K562 (cell line): Measurements from ENCODE around the gene KRT8. TPM values are rescaled to one million over a fixed set of nuclear protein-coding genes. Genes with fewer than 3 reads are reported as not detected.

Experiments used
- ATF7 ChIP-seq: fragments of 450-650 bp; IDR thresholded peaks from 2 replicates; pipeline ENCODE4 v1.7.1; 2014; ENCODE audit warnings: mild to moderate bottlenecking, moderate library complexity
- BDP1 ChIP-seq: IDR thresholded peaks from 3 replicates; pipeline ENCODE4 v1.6.1; 2011; ENCODE audit not compliant: insufficient read length, insufficient read depth
- CBFA2T3 ChIP-seq: fragments of 450-650 bp; IDR thresholded peaks from 2 replicates; pipeline ENCODE4 v1.6.1; 2017
- CC2D1A ChIP-seq: fragments of 450-650 bp; IDR thresholded peaks from 2 replicates; pipeline ENCODE4 v1.6.1; 2017; ENCODE audit warnings: mild to moderate bottlenecking
- CGGBP1 ChIP-seq: fragments of 250-450 bp; sonication (Bioruptor Pico); IDR thresholded peaks from 2 replicates; pipeline ENCODE4 v1.9.0; 2021; ENCODE audit warnings: mild to moderate bottlenecking
- GABPB1 ChIP-seq: sonication (generic); formaldehyde crosslinking; IDR thresholded peaks from 2 replicates; pipeline ENCODE4 v1.8.0; 2022; ENCODE audit warnings: mild to moderate bottlenecking, missing genetic modification reagents
- HEY1 ChIP-seq: fragments of 250-450 bp; sonication (Bioruptor Pico); IDR thresholded peaks from 2 replicates; pipeline ENCODE4 v1.5.0; 2020; ENCODE audit warnings: mild to moderate bottlenecking, moderate library complexity, borderline replicate concordance
- HNRNPLL ChIP-seq: fragments of 200-400 bp; formaldehyde crosslinking; IDR thresholded peaks from 2 replicates; pipeline ENCODE4 v1.6.1; 2017; ENCODE audit warnings: low read length, low read depth, mild to moderate bottlenecking; ENCODE audit not compliant: poor library complexity, severe bottlenecking
- LEF1 ChIP-seq: fragments of 450-650 bp; IDR thresholded peaks from 2 replicates; pipeline ENCODE4 v1.6.1; 2016; ENCODE audit warnings: mild to moderate bottlenecking
- MIER1 ChIP-seq: fragments of 450-650 bp; IDR thresholded peaks from 2 replicates; pipeline ENCODE4 v1.6.1; 2016; ENCODE audit warnings: antibody characterized with exemption, mild to moderate bottlenecking, low read depth
- MYC ChIP-seq, 2 experiments: fragments of 250-450 bp in 1 of 2; sonication (Bioruptor Pico) in 1 of 2; IDR thresholded peaks; 2 replicates each; pipeline versions ENCODE4 v1.5.1 to v1.6.1; 2012 to 2021; ENCODE audit warnings: low read depth in 2 of 2, borderline replicate concordance in 1 of 2, improper control_type of control experiment in 1 of 2, low read length in 1 of 2, mild to moderate bottlenecking in 1 of 2, moderate library complexity in 1 of 2
- NCOA6 ChIP-seq: fragments of 450-650 bp; IDR thresholded peaks from 2 replicates; pipeline ENCODE4 v1.6.1; 2017; ENCODE audit warnings: mild to moderate bottlenecking
- NCOR1 ChIP-seq: fragments of 450-650 bp; IDR thresholded peaks from 2 replicates; pipeline ENCODE4 v1.6.1; 2016; ENCODE audit warnings: mild to moderate bottlenecking, moderate library complexity
- NFE2 ChIP-seq: IDR thresholded peaks from 2 replicates; pipeline ENCODE4 v1.6.1; 2014; ENCODE audit warnings: antibody characterized with exemption, low read depth
- RBFOX2 ChIP-seq: fragments of 200-400 bp; formaldehyde crosslinking; IDR thresholded peaks from 2 replicates; pipeline ENCODE4 v1.6.1; 2017; ENCODE audit warnings: low read depth, mild to moderate bottlenecking, low read length, moderate library complexity
- RBM39 ChIP-seq: fragments of 200-400 bp; formaldehyde crosslinking; optimal IDR thresholded peaks from 2 replicates; pipeline ENCODE3; 2018; ENCODE audit warnings: low read depth, low read length
- RNF2 ChIP-seq: sonication (generic); IDR thresholded peaks from 2 replicates; pipeline ENCODE4 v1.6.1; 2016
- SAP30 ChIP-seq: fragments of 200-600 bp; sonication (generic); IDR thresholded peaks from 2 replicates; pipeline ENCODE4 v1.6.1; 2012; ENCODE audit warnings: borderline replicate concordance, low read depth, mild to moderate bottlenecking, moderate library complexity, low read length, control low read depth, inconsistent platforms; ENCODE audit not compliant: insufficient read depth, poor library complexity, severe bottlenecking
- SMAD3 ChIP-seq: fragments of 450-650 bp; formaldehyde crosslinking; conservative IDR thresholded peaks from 2 replicates; pipeline ENCODE4 v1.4.0; 2020; ENCODE audit warnings: mild to moderate bottlenecking
- SP1 ChIP-seq: sonication (generic); formaldehyde crosslinking; IDR thresholded peaks from 2 replicates; pipeline ENCODE4 v1.8.1; 2022; ENCODE audit warnings: mild to moderate bottlenecking, missing genetic modification reagents
- TCF7 ChIP-seq: sonication (generic); IDR thresholded peaks from 2 replicates; pipeline ENCODE4 v1.6.1; 2016; ENCODE audit warnings: antibody characterized with exemption, borderline replicate concordance
- TEAD4 ChIP-seq, 2 experiments: sonication (generic) in 1 of 2; formaldehyde crosslinking in 1 of 2; IDR thresholded peaks; 2 replicates each; pipeline versions ENCODE4 v1.6.1 to v1.8.0; 2012 to 2022; ENCODE audit warnings: borderline replicate concordance in 1 of 2, inconsistent platforms in 1 of 2, low read length in 1 of 2, mild to moderate bottlenecking in 1 of 2, missing genetic modification reagents in 1 of 2
- THRB ChIP-seq: fragments of 450-650 bp; formaldehyde crosslinking; conservative IDR thresholded peaks from 2 replicates; pipeline ENCODE4 v1.4.0; 2022; ENCODE audit warnings: mild to moderate bottlenecking, missing genetic modification characterization
- ZBTB1 ChIP-seq: sonication (generic); formaldehyde crosslinking; IDR thresholded peaks from 2 replicates; pipeline ENCODE4 v1.8.1; 2023; ENCODE audit warnings: missing genetic modification reagents, low read depth, mild to moderate bottlenecking, borderline replicate concordance
- ZC3H4 ChIP-seq: sonication (generic); formaldehyde crosslinking; IDR thresholded peaks from 2 replicates; pipeline ENCODE4 v1.9.0; 2021; ENCODE audit warnings: missing genetic modification reagents, borderline replicate concordance
- ZNF143 ChIP-seq: sonication (generic); formaldehyde crosslinking; IDR thresholded peaks from 2 replicates; pipeline ENCODE4 v1.9.0; 2022; ENCODE audit warnings: mild to moderate bottlenecking, missing genetic modification reagents
- ZNF263 ChIP-seq: sonication (generic); formaldehyde crosslinking; IDR thresholded peaks from 2 replicates; pipeline ENCODE4 v1.8.0; 2022; ENCODE audit warnings: mild to moderate bottlenecking, missing genetic modification reagents, borderline replicate concordance
- polyA plus RNA-seq, 8 experiments: library from polyadenylated mRNA; depleted of rRNA in 4 of 8; stranded (reverse) in 5 of 8; unstranded in 3 of 8; fragments of >200 nt; fragmentation: Nextera tagmentation in 2 of 8; fragmentation: Illumina TruSeq in 1 of 8; extraction: Ambion mirVana in 2 of 8; extraction: Trizol in 1 of 8; gene quantifications; 2 replicates each; pipeline versions ENCODE4 v1.2.1 to v1.2.3, GENCODE V29; 2011 to 2014; ENCODE audit warnings: inconsistent platforms in 1 of 8, missing spikeins in 1 of 8
- total RNA-seq, 7 experiments: library from RNA; depleted of rRNA in 6 of 7; stranded (reverse); fragments of >200 nt in 6 of 7; fragmentation: Illumina TruSeq in 2 of 7; extraction: Trizol in 2 of 7; gene quantifications; 2 replicates each; pipeline versions ENCODE4 v1.2.1 to v1.2.3, GENCODE V29; 2011 to 2021; ENCODE audit warnings: low replicate concordance in 1 of 7
- TF ChIP-seq, protein P1 (sequence below): fragments of 250-450 bp; sonication (Bioruptor Pico); IDR thresholded peaks from 2 replicates; pipeline ENCODE4 v1.4.0; 2020; ENCODE audit warnings: mild to moderate bottlenecking

Gene KRT8
- total and polyA plus RNA-seq, 9 of the 15 experiments (the other 6 are each of a cell fraction or from before 2014, with no cell fraction given): 41.5 to 661 (median 260) TPM

- TF ChIP-seq THRB (CRISPR knock-in tag): no peak
- TF ChIP-seq NCOA6: no peak
- TF ChIP-seq, protein P1, sequence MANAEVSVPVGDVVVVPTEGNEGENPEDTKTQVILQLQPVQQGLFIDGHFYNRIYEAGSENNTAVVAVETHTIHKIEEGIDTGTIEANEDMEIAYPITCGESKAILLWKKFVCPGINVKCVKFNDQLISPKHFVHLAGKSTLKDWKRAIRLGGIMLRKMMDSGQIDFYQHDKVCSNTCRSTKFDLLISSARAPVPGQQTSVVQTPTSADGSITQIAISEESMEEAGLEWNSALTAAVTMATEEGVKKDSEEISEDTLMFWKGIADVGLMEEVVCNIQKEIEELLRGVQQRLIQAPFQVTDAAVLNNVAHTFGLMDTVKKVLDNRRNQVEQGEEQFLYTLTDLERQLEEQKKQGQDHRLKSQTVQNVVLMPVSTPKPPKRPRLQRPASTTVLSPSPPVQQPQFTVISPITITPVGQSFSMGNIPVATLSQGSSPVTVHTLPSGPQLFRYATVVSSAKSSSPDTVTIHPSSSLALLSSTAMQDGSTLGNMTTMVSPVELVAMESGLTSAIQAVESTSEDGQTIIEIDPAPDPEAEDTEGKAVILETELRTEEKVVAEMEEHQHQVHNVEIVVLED (CRISPR knock-in tag): no peak
- TF ChIP-seq RNF2: no peak
- TF ChIP-seq NFE2: no peak
- TF ChIP-seq CBFA2T3: no peak
- TF ChIP-seq CC2D1A: peak; percentile 96
- TF ChIP-seq SMAD3: no peak
- TF ChIP-seq NCOR1: no peak
- peak; percentile 54 for TF ChIP-seq RBM39
- no peak for TF ChIP-seq SP1
- no peak for TF ChIP-seq CGGBP1 (CRISPR knock-in tag)
- no peak for TF ChIP-seq HNRNPLL
- no peak for TF ChIP-seq LEF1
- TF ChIP-seq MIER1: no peak
- no peak for TF ChIP-seq ZC3H4 (CRISPR knock-in tag)
- 0 out of 2 replicates have a peak, but pooled peaks have one; percentile 18 for TF ChIP-seq MYC (IDR thresholded peaks at IDR 0.05; ENCODE audit: low read depth, low read length)
- no peak for TF ChIP-seq MYC (CRISPR knock-in tag; IDR thresholded peaks at IDR 0.05; ENCODE audit: borderline replicate concordance, low read depth)
- TF ChIP-seq HEY1 (CRISPR knock-in tag): no peak
- no peak for TF ChIP-seq ZNF263 (CRISPR knock-in tag)
- no peak for TF ChIP-seq RBFOX2
- TF ChIP-seq SAP30: no peak
- TF ChIP-seq BDP1: no peak
- TF ChIP-seq GABPB1 (CRISPR knock-in tag): no peak
- no peak for TF ChIP-seq TEAD4 (IDR thresholded peaks at IDR 0.05; ENCODE audit: low read length)
- TF ChIP-seq TEAD4 (CRISPR knock-in tag; IDR thresholded peaks at IDR 0.05; ENCODE audit: borderline replicate concordance): no peak
- peak; percentile 26; the same call in 1 of the 2 replicates for TF ChIP-seq ATF7
- no peak for TF ChIP-seq ZBTB1 (CRISPR knock-in tag)
- no peak for TF ChIP-seq ZNF143 (CRISPR knock-in tag)
- TF ChIP-seq TCF7: no peak
Observed at GRCh38 chr12:52884526-52885293, 20.2 kb downstream of the KRT8 start (continued).
